Vagina (tissue), 2 donors: ENCODE data around the gene CDKN2AIP.

Source experiments
- POLR2A ChIP-seq, 2 donors: fragments of 450-650 bp; IDR thresholded peaks; one replicate each; pipeline ENCODE4 v1.6.1; 2017; ENCODE audit warnings: antibody characterized with exemption in 2 of 2, mild to moderate bottlenecking in 2 of 2, moderate library complexity in 2 of 2
- POLR2AphosphoS5 ChIP-seq, 2 donors: sonication (generic); formaldehyde crosslinking; IDR thresholded peaks; one replicate each; pipeline ENCODE4 v1.9.0; 2017; ENCODE audit warnings: antibody characterized with exemption in 2 of 2, mild to moderate bottlenecking in 2 of 2, low read depth in 1 of 2; ENCODE audit not compliant: insufficient read depth in 1 of 2
- TF ChIP-seq, protein P1 (sequence below), 3 experiments: fragments of 450-650 bp in 2 of 3; fragments of 200-600 bp in 1 of 3; sonication (generic) in 1 of 3; IDR thresholded peaks; one replicate each; pipeline ENCODE4 v1.5.1; 2017 to 2019; ENCODE audit warnings: antibody characterized with exemption in 3 of 3, mild to moderate bottlenecking in 2 of 3, moderate library complexity in 2 of 3

DNA sequence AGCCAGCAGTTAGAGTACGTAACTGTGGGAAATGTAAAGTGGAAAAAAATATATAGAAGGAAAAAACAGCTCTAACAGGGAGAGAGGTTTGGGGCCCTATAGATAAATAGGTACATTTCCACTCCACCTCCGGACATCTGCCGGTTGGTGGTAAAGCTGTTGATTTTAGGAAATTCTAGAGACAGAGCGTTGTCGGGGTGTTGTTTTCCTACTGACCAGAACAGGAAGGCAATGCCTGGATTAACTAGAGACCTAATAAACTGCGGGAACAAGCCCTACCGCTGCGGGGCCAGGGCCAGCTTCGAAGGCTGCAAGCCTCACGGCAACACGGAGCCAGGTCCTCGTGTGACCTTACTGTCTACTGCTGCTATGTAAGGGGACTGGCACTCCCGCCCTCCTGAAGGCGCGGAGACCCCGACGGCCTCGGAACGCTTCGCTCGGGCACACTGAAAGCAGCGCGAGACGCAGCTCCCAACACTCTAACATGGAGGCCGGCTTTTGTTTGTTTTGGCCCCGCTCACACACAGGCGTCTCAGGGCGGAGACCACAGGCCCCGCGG, 702 bp upstream of the CDKN2AIP start:
- TF ChIP-seq, protein P1, sequence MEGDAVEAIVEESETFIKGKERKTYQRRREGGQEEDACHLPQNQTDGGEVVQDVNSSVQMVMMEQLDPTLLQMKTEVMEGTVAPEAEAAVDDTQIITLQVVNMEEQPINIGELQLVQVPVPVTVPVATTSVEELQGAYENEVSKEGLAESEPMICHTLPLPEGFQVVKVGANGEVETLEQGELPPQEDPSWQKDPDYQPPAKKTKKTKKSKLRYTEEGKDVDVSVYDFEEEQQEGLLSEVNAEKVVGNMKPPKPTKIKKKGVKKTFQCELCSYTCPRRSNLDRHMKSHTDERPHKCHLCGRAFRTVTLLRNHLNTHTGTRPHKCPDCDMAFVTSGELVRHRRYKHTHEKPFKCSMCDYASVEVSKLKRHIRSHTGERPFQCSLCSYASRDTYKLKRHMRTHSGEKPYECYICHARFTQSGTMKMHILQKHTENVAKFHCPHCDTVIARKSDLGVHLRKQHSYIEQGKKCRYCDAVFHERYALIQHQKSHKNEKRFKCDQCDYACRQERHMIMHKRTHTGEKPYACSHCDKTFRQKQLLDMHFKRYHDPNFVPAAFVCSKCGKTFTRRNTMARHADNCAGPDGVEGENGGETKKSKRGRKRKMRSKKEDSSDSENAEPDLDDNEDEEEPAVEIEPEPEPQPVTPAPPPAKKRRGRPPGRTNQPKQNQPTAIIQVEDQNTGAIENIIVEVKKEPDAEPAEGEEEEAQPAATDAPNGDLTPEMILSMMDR (IDR thresholded peaks at IDR 0.05), result no peak
- no peak for TF ChIP-seq POLR2AphosphoS5 (IDR thresholded peaks at IDR 0.05; ENCODE audit: insufficient read depth in 1 of 2, low read depth in 1 of 2)
- no peak for TF ChIP-seq POLR2A (IDR thresholded peaks at IDR 0.05)
